Activated naive CD8-positive, alpha-beta T cell (primary cell): ENCODE data around the gene RNPS1.

Source experiments
- H3K27ac Mint-ChIP-seq: one replicate; pipeline ENCODE4 v1.8.0; 2021; ENCODE audit warnings: mixed read lengths
- H3K27me3 Mint-ChIP-seq: one replicate; pipeline ENCODE4 v1.8.0; 2021; ENCODE audit warnings: mixed read lengths
- H3K36me3 Mint-ChIP-seq: one replicate; pipeline ENCODE4 v1.8.0; 2021; ENCODE audit warnings: mixed read lengths
- H3K4me1 Mint-ChIP-seq: one replicate; pipeline ENCODE4 v1.8.0; 2021; ENCODE audit warnings: low read depth, mixed read lengths
- H3K4me3 Mint-ChIP-seq: one replicate; pipeline ENCODE4 v1.8.0; 2021; ENCODE audit warnings: mild to moderate bottlenecking, mixed read lengths
- H3K9me3 Mint-ChIP-seq: one replicate; pipeline ENCODE4 v1.8.0; 2021; ENCODE audit warnings: low read depth, mixed read lengths

Gene RNPS1

GRCh38 chr16:2286550-2286949 is 18.6 kb upstream of the RNPS1 start:
- no peaks in the 10 kb centered on the region for H3K9me3 Mint-ChIP-seq
- H3K27me3 Mint-ChIP-seq: no peaks in the 10 kb centered on the region
- H3K36me3 Mint-ChIP-seq: no peaks in the 10 kb centered on the region
- no peak overlapping the region for H3K4me3 Mint-ChIP-seq
- H3K4me1 Mint-ChIP-seq: no peaks in the 10 kb centered on the region
- no peak overlapping the region for H3K27ac Mint-ChIP-seq

GRCh38 chr16:2285731-2286191 is 17.8 kb upstream of the RNPS1 start:
- Mint-ChIP-seq H3K36me3 (no peaks in the 10 kb centered on the region), H3K4me3 (no peak overlapping the region), H3K27ac (no peak overlapping the region), H3K4me1 (no peaks in the 10 kb centered on the region), H3K27me3 (no peaks in the 10 kb centered on the region), H3K9me3 (no peaks in the 10 kb centered on the region)

DNA sequence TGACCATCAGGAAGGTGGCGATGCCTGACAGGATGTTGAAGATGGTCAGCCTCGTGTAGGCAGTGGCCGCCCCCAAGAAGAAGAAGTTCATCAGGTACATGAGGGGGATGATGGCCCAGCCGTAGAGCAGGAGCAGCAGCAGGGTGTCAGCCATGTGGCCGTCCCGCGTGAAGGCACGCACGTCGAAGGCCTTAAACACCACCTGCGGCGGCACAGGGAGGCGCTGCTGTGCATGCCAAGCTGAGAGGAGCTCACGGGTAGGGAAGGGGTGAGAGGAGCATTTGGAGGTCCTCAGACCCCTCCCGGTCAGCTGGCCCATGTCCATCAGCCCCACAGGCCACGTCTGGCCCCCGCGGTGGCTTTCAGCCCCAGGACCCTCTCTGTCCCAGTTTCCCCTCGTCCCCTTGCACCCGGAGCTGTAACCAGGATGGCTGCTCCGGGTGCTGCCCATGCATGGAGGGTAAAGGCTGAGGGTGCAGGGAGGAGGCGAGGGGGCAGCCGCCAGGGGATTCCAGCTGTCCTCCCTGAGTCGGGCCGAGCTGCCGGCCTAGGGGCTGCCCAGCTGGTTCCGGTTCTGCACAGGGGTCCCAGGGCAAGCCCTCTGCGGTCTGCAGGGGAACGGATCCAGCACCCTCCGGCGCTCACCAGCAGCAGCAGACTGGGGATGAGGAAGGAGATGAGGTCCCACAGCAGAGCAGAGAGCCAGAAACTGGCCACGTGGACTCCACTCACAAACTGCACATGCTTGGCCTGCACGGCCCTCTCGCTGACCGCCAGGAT is 17.1 kb upstream of the RNPS1 start:
- Mint-ChIP-seq H3K4me3 (no peak overlapping the region), H3K27ac (no peak overlapping the region), H3K36me3 (no peaks in the 10 kb centered on the region), H3K9me3 (no peaks in the 10 kb centered on the region), H3K4me1 (no peaks in the 10 kb centered on the region), H3K27me3 (no peaks in the 10 kb centered on the region)

GRCh38 chr16:2284001-2284770 is 16.3 kb upstream of the RNPS1 start:
- Mint-ChIP-seq H3K27me3 (no peaks in the 10 kb centered on the region), H3K36me3 (no peaks in the 10 kb centered on the region), H3K4me3 (no peak overlapping the region), H3K27ac (no peak overlapping the region), H3K9me3 (no peaks in the 10 kb centered on the region), H3K4me1 (no peaks in the 10 kb centered on the region)

DNA sequence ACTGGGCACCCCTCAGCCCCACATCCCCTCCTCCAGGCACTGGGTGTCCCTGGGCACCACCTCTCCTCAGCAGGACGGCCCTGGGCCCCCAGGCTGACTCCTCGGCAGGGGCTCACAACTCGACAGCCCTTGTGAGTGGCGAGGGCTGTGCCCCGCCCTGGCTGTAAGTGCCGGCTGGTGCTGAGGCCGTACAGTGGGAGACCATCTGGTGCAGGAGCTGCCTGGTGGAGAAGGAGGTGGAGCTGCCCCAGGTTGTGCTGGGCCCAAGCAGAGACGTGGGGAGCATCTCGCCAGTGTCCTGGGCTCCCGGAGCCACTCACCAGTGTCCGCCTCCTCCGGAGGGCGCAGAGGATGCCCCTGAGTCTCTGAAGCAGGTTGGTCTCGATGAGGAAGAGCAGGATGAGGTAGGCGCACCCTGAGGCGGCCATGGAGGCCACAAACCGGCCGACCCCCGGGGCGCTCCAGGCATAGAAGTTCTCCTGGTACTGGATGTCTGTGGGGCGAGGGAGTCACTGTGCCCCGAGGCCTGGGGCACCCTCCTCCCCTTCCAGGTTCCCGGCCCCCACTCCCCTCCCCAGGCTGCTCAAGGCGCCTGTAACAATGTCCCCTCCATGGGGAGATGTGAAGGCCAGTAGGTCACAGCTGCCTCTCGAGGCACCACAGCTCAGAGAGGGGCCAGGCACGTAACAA is 15.1 kb upstream of the RNPS1 start:
- H3K27me3 Mint-ChIP-seq: no peaks in the 10 kb centered on the region
- H3K36me3 Mint-ChIP-seq: no peaks in the 10 kb centered on the region
- H3K27ac Mint-ChIP-seq: no peak overlapping the region
- H3K9me3 Mint-ChIP-seq: no peaks in the 10 kb centered on the region
- no peak overlapping the region for H3K4me3 Mint-ChIP-seq
- H3K4me1 Mint-ChIP-seq: no peaks in the 10 kb centered on the region

GRCh38 chr16:2282262-2282661 is 14.3 kb upstream of the RNPS1 start:
- no peak overlapping the region for H3K27ac Mint-ChIP-seq
- H3K9me3 Mint-ChIP-seq: no peaks in the 10 kb centered on the region
- H3K4me3 Mint-ChIP-seq: no peak overlapping the region
- H3K36me3 Mint-ChIP-seq: no peaks in the 10 kb centered on the region
- no peaks in the 10 kb centered on the region for H3K4me1 Mint-ChIP-seq
- H3K27me3 Mint-ChIP-seq: no peaks in the 10 kb centered on the region

DNA sequence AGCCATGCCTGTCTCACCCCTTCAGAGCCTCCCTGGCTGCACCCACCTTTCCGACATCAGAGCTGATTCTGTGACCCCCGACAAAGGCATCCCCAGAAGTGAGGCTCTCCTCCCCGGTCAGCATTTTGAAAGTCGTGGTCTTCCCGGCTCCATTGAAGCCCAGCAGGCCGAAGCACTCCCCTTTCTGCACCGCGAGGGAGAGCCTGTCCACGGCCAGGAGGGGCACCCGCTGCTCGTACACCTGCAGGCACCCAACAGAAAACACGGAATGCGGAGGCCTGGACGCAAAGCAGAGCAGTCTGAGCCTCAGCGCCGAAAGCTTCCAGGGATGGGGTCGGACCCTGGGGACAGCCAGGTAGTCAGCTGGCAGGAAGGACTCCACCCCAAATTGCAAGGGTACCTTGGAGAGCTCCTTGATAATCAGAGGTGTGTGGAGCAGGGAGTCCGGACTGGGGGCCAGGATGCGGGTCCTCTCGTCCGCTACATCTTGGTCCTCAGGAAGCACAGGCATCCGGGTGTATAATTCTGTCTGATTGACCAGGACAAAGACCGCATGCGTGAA is 13.1 kb upstream of the RNPS1 start:
- H3K27ac Mint-ChIP-seq: no peak overlapping the region
- H3K36me3 Mint-ChIP-seq: no peaks in the 10 kb centered on the region
- no peaks in the 10 kb centered on the region for H3K4me1 Mint-ChIP-seq
- H3K4me3 Mint-ChIP-seq: no peak overlapping the region
- no peaks in the 10 kb centered on the region for H3K9me3 Mint-ChIP-seq
- no peaks in the 10 kb centered on the region for H3K27me3 Mint-ChIP-seq

DNA sequence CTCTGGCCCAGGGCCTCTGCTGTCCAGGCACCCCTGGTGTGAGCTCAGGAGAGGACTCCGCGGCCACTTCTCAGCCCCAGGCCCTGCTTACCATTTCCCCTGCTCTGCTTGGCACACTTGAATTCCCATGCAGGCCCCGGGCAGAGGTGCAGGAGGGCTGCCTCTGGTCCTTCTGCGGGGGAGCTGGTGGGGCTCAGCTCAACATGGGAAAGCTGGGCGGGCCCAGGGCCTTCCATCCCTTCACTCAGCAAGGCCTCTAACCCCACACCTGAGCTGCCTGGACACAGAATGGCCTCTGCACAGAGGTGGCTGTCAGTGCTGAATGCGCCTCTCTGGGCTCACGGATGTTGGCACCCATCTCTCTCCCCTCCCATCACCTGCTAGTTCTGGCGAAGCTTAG is 12.5 kb upstream of the RNPS1 start:
- no peak overlapping the region for H3K27ac Mint-ChIP-seq
- no peaks in the 10 kb centered on the region for H3K9me3 Mint-ChIP-seq
- H3K4me1 Mint-ChIP-seq: no peaks in the 10 kb centered on the region
- no peak overlapping the region for H3K4me3 Mint-ChIP-seq
- H3K27me3 Mint-ChIP-seq: no peaks in the 10 kb centered on the region
- no peaks in the 10 kb centered on the region for H3K36me3 Mint-ChIP-seq

DNA sequence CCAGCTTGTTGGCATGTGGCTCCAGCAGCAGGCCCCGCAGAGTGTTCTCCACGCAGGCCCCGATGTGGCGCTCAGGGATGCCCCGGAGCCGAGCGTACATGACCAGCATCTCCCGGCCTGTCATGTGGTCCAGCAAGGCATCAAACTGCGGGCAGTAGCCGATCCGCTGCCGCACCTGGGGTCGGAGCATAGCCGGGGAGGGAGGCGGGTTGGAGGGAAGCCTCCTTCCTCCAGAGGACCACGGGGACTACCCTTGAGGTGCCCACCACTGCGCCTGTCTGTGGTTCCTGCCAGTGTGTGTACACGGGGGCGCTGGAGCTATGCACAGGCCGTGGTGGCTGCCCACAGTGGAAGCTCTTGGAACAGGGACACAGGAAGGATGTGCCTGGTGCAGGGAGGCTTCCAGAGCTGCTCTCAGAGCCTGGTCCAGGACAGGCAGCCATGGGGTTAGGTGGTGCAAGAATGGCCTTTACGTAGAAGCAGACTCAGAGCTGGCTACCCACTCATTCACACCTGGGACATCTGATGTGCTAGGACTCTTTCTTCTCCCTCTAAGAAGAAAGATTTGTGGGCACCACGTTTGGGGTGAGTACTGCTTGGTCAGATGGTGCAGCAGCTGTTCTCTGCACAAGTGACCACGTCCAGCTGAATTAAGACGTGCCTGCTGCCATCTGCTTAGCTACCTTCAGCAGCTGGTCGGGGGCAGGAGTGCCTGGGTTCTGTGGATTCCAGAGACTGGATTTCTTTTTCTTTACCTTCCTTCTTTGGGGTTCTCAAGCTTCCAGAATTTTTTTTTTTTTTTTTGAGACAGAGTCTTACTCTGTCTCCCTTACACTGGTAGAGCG is 11.3 kb upstream of the RNPS1 start:
- Mint-ChIP-seq H3K4me3 (no peak overlapping the region), H3K27ac (no peak overlapping the region), H3K36me3 (no peaks in the 10 kb centered on the region), H3K9me3 (no peaks in the 10 kb centered on the region), H3K27me3 (no peaks in the 10 kb centered on the region), H3K4me1 (no peaks in the 10 kb centered on the region)

- H3K27ac Mint-ChIP-seq: no peak overlapping the region
- H3K9me3 Mint-ChIP-seq: no peaks in the 10 kb centered on the region
- no peaks in the 10 kb centered on the region for H3K27me3 Mint-ChIP-seq
- H3K4me1 Mint-ChIP-seq: no peaks in the 10 kb centered on the region
- no peak overlapping the region for H3K4me3 Mint-ChIP-seq
- H3K36me3 Mint-ChIP-seq: no peaks in the 10 kb centered on the region
Observed at GRCh38 chr16:2278272-2278608, 10.3 kb upstream of the RNPS1 start.

GRCh38 chr16:2277466-2278271 is 9.7 kb upstream of the RNPS1 start:
- Mint-ChIP-seq H3K9me3 (no peaks in the 10 kb centered on the region), H3K4me1 (no peaks in the 10 kb centered on the region), H3K27ac (no peak overlapping the region), H3K36me3 (no peaks in the 10 kb centered on the region), H3K4me3 (no peak overlapping the region), H3K27me3 (no peaks in the 10 kb centered on the region)

GRCh38 chr16:2276368-2277195 is 8.7 kb upstream of the RNPS1 start:
- Mint-ChIP-seq H3K36me3 (no peaks in the 10 kb centered on the region), H3K27me3 (no peaks in the 10 kb centered on the region), H3K4me1 (no peaks in the 10 kb centered on the region), H3K27ac (no peak overlapping the region), H3K9me3 (no peaks in the 10 kb centered on the region), H3K4me3 (no peak overlapping the region)
